T-helper 1 cell treated with Interleukin-12 subunit alpha and Interleukin-12 subunit beta and Interleukin-4 antibody, amounts not matched to agents 30 μg/mL and 1 μg/mL, for 36 hours (primary cell): Measurements from ENCODE around the gene ADGRG7.

Experiments
- H3K27ac Mint-ChIP-seq: one replicate; pipeline ENCODE4 v1.8.0; 2021; ENCODE audit warnings: mild to moderate bottlenecking, mixed read lengths
- H3K27me3 Mint-ChIP-seq: one replicate; pipeline ENCODE4 v1.8.0; 2021; ENCODE audit warnings: low read depth, mixed read lengths
- H3K36me3 Mint-ChIP-seq: one replicate; pipeline ENCODE4 v1.8.0; 2021; ENCODE audit warnings: low read depth, mixed read lengths
- H3K4me1 Mint-ChIP-seq: one replicate; pipeline ENCODE4 v1.8.0; 2021; ENCODE audit warnings: low read depth, mixed read lengths
- H3K4me3 Mint-ChIP-seq: one replicate; pipeline ENCODE4 v1.8.0; 2021; ENCODE audit warnings: mild to moderate bottlenecking, moderate library complexity, mixed read lengths
- H3K9me3 Mint-ChIP-seq: one replicate; pipeline ENCODE4 v1.8.0; 2021; ENCODE audit warnings: mixed read lengths

The ADGRG7 gene

DNA sequence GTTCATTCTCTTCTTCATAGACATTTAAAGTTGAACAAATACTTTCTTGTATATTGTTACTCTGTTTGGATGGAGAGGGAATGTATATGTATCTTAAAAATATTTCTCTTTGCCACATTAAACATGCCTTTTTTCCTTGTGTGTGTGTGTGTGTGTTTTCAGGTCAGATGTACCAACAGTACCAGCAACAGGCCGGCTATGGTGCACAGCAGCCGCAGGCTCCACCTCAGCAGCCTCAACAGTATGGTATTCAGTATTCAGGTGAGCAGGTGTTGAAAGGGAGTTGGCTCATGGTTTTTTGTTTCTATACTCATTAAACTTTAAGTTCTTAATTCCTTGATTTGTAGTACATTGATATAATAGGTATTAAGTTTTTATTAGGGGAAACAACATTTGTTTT, 135.3 kb downstream of the ADGRG7 start:
- no peaks in the 10 kb centered on the region for H3K27me3 Mint-ChIP-seq
- peaks cover 3% of the 10 kb centered on the region for H3K4me1 Mint-ChIP-seq
- no peak overlapping the region for H3K27ac Mint-ChIP-seq
- no peaks in the 10 kb centered on the region for H3K9me3 Mint-ChIP-seq
- H3K36me3 Mint-ChIP-seq, result peaks cover 44% of the 10 kb centered on the region
- no peak overlapping the region for H3K4me3 Mint-ChIP-seq
